GM18873 (cell line): ENCODE measurements around the gene ABLIM2.

Source experiments
- ATAC-seq: cut with Tn5 transposase; IDR thresholded peaks from one replicate; pipeline ENCODE4 v1.9.1; 2021; ENCODE audit warnings: mild to moderate bottlenecking, moderate library complexity, moderate number of reproducible peaks; ENCODE audit not compliant: unreplicated experiment, low FRiP score

ABLIM2 gene

GRCh38 chr4:8013976-8014726 lies 144.5 kb downstream of the ABLIM2 start:
- ATAC-seq, result no peak

GRCh38 chr4:8012517-8012916 lies 146.1 kb downstream of the ABLIM2 start:
- ATAC-seq, result no peak

DNA sequence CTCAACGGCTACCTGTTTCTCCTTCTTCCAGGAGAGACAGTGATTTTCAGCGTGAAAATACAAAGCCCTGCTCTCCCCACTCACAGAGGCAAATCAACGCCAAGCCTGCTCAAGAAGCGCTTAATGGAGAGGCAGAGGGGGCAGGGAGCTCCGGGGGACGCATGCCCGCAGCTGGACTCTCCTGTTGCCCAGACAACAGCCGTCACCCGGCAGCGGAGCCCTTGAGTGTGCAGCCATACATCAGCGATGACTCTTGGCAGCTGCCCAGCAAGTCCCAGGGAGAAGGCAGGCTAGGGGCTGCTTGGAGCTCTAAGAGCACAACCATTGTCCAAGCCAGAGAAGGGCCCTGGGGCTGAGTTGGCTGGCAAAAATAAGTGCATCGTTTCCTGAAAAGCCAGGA lies 148.0 kb downstream of the ABLIM2 start:
- ATAC-seq, result no peak

GRCh38 chr4:8009710-8010511 lies 148.7 kb downstream of the ABLIM2 start:
- ATAC-seq, result no peak

- ATAC-seq, result no peak
These were observed 149.5 kb downstream of the ABLIM2 start for GRCh38 chr4:8009097-8009496.

GRCh38 chr4:8008391-8008790 lies 150.2 kb downstream of the ABLIM2 start:
- ATAC-seq, result no peak

DNA sequence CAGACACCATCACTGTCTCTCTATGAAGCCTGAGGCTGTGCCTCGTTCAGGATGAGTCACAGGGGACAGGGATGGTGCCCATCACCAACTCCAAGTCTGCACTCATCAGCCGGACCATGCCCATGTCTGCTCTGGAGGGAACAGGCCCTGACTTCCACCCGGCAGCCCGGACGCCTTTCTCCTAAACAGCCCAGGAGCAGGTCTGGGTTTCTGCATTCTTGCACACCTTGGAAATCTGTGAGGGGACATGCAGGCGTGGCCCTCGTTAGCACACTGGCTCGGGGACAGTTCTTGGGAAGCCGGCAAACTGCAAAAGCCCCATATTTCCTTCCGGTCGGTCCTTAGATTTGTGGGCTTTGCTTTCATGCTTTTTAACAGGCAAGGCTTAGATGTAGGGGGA lies 151.0 kb downstream of the ABLIM2 start:
- no peak for ATAC-seq

DNA sequence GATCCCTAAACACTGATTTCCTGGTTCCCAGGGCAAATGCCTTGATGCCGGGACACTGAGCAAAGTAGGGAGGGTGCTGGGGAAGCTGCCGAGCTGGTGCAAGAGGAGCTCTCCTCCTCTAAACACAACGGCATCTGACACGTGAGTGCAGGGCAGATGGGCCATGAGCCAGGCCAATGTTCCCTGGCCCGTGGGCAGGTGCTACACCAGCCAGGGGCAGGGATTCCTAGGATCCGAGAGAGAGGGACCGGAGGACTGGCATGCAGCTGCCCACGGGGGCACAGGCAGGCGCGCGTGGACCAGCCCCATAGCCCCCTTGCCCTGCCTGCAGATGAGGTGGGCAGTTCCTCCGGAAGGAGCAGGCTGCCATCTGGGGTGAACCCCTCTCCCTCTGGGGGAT lies 152.1 kb downstream of the ABLIM2 start:
- ATAC-seq, result no peak

- no peak for ATAC-seq
These were observed 152.8 kb downstream of the ABLIM2 start for GRCh38 chr4:8005814-8006215.

DNA sequence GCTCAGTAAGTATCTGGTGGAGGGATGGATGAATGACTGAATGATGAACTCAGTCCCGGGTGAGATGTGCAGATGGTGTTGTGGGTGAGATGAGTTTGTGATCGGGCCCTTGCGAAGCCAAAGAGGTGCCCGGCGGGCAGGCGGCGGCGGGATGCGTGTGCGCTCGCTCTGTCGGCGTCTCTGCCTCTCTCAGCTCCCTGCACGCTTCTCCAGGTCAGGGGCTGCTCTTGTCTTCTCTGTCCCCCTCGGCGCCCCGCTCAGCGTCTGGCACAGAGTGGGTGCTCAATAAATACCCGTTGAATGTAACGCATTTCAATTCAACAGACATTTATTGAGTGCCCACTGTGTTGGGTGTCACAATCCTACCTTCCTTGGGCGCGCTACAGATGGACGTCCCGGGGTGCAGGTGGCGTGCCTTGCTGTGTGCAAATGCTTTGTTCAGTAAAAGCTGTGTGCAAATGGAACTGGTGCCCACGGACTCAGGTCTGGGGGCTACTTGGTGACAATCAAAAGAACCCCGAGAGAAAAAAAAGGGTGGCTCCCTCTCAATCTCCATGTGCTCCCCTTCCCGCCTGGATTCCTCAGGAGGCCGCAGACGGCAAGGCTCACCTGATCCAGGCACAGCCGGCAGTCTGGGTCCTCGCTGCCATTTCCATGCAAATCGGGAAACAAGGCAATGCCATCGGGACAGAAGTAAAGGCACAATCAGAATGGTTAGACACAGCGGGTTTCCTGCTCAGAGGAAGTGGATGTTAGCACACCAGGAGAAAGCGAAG lies 153.4 kb downstream of the ABLIM2 start:
- ATAC-seq, result no peak

GRCh38 chr4:8004066-8004465 lies 154.5 kb downstream of the ABLIM2 start:
- no peak for ATAC-seq

DNA sequence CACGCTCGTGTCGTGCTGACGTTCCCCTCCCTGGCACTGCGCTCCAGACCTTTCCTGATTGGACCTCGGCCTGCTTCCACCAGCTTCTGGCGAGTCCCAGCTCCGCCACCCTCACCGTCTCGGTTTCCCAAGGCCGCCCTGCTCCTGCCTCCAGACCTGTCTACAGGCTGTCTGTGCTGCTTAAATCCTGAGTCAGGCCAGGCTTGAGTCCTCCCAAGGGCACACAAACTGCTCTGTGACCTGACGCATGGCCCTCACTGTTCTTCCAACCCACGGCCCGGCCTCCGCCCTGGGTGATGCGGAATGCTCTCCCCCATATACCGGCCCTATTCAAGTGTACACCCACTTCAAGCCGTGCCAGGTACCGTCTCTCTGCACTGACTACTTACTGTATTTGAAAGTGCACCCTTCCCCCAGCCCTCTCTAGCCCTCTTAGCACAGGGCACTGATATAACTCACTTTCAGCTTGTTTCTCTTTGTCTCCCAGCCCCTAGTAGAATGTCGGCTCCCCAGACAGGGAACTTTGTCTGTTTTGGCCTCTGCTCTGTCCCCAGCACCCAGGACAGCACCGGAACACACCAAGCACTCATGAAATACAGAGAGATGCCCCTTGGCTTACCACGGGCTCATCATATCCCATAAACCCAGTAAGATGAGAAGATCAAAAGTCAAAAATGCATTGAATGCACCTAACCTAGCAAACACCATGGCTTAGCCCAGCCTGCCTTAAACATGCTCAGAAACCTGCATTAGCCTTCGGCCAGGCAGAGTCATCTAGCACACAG lies 155.9 kb downstream of the ABLIM2 start:
- no peak for ATAC-seq

- ATAC-seq, result no peak
These were observed 156.9 kb downstream of the ABLIM2 start for GRCh38 chr4:8001564-8002355.

GRCh38 chr4:8000721-8001491 lies 157.7 kb downstream of the ABLIM2 start:
- ATAC-seq, result no peak

- no peak for ATAC-seq
These were observed 158.4 kb downstream of the ABLIM2 start for GRCh38 chr4:8000247-8000646.

DNA sequence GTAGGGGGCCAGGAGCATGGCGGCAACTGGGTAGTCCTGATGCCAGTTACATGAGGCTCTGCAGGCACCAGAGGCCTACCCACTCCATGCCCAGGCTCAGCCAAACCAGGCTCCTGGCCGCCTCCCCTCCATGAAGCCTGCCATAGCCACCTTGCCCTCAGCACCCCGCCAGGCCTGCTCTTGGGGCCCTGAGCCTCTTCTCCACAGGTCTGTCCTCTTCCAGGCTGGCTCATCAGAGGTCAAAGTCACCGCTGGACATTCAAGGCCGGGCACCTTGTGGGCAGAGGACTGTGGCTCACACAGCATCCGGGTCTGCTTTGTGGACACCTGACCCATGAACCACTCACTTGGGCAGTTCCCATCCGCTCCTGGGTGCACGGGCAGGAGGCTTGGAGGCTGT lies 158.9 kb downstream of the ABLIM2 start:
- ATAC-seq, result no peak

DNA sequence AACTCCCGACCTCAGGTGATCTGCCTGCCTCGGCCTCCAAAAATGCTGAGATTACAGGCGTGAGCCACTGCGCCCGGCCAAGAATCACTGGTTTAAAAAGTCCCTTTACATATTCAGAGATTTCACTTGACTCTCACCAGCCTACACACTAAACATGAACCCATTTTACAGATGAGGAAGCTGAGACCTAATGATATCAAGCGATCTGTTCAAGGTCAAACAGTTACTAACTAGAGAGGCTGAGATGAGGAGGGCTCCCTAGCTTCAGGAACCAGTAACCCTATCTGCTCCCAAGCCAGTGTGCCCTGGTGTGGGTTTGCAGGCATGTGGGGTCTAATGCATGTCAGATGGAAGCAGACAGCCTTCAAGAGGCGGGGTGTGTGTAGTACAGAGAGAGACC lies 159.3 kb downstream of the ABLIM2 start:
- no peak for ATAC-seq

- ATAC-seq, result no peak
These were observed 160.2 kb downstream of the ABLIM2 start for GRCh38 chr4:7998447-7998846.

- ATAC-seq, result no peak
These were observed 162.7 kb downstream of the ABLIM2 start for GRCh38 chr4:7995866-7996265.
